ENCODE results near the gene AFDN.

Gene AFDN

GRCh38 chr6:167877994-167878779 lies 51.5 kb downstream of the AFDN start:
- intact Hi-C loops (cut with DNase I; ENCODE audit: low total_unique reads), result no loop called here
- Histone ChIP-seq H3K4me3 (no peak overlapping the region), H3K9me3 (no peaks in the 10 kb centered on the region), H3K27ac (no peak overlapping the region), H3K36me3 (peaks cover 16 to 61% (median 38%) of the 10 kb centered on the region in 3 donors), H3K27me3 (no peaks in the 10 kb centered on the region), H3K4me1 (no peaks in the 10 kb centered on the region)
- no peak for DNase-seq
- no peak for TF ChIP-seq CTCF (IDR thresholded peaks at IDR 0.05)

GRCh38 chr6:167879612-167880011 lies 52.9 kb downstream of the AFDN start:
- H3K27me3 ChIP-seq, result no peaks in the 10 kb centered on the region
- DNase-seq, result no peak
- no peaks in the 10 kb centered on the region for H3K4me1 ChIP-seq
- H3K36me3 ChIP-seq, result peaks cover 16 to 68% (median 44%) of the 10 kb centered on the region in 3 donors
- no peak overlapping the region for H3K4me3 ChIP-seq
- intact Hi-C loops (cut with DNase I; ENCODE audit: low total_unique reads), result no loop called here
- no peaks in the 10 kb centered on the region for H3K9me3 ChIP-seq
- TF ChIP-seq CTCF (IDR thresholded peaks at IDR 0.05), result no peak
- no peak overlapping the region for H3K27ac ChIP-seq

- no peak overlapping the region for H3K27ac ChIP-seq
- intact Hi-C loops (cut with DNase I; ENCODE audit: low total_unique reads), result no loop called here
These were observed 54.6 kb downstream of the AFDN start for GRCh38 chr6:167881327-167881726.

DNA sequence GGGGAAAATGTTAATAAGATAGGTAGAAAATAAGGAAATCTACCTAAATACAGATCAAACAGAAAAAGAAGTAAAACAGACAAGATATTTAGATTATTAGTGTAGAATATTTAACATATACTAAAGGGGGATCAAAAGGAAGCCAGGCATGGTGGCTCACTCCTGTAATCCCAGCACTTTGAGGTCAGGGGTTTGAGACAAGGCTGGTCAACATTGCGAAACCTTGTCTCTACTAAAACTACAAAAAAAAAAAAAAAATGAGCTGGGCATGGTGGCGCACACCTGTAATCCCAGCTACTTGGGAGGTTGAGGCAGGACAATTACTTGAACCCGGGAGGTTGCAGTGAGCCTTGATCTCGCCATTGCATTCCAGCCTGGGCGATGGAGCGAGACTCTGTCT lies 55.5 kb downstream of the AFDN start:
- DNase-seq, result no peak
- no peaks in the 10 kb centered on the region for H3K9me3 ChIP-seq
- no peak overlapping the region for H3K27ac ChIP-seq
- H3K27me3 ChIP-seq, result no peaks in the 10 kb centered on the region
- H3K4me1 ChIP-seq, result no peaks in the 10 kb centered on the region
- TF ChIP-seq CTCF (IDR thresholded peaks at IDR 0.05), result no peak
- no peak overlapping the region for H3K4me3 ChIP-seq
- intact Hi-C loops (cut with DNase I; ENCODE audit: low total_unique reads), result no loop called here
- peaks cover 4 to 54% (median 28%) of the 10 kb centered on the region in 3 donors for H3K36me3 ChIP-seq

More at GRCh38 chr6:167881327-167881726, 54.6 kb downstream of the AFDN start:
- Histone ChIP-seq H3K27me3 (no peaks in the 10 kb centered on the region), H3K9me3 (no peaks in the 10 kb centered on the region), H3K4me3 (no peak overlapping the region), H3K4me1 (no peaks in the 10 kb centered on the region), H3K36me3 (peaks cover 4 to 56% (median 30%) of the 10 kb centered on the region in 3 donors)
- no peak for TF ChIP-seq CTCF (IDR thresholded peaks at IDR 0.05)
- DNase-seq, result no peak

- H3K4me1 ChIP-seq, result no peaks in the 10 kb centered on the region
- no peak for TF ChIP-seq CTCF (IDR thresholded peaks at IDR 0.05)
- peaks cover 20 to 35% (median 21%) of the 10 kb centered on the region in 3 donors for H3K36me3 ChIP-seq
These were observed 61.4 kb downstream of the AFDN start for GRCh38 chr6:167888098-167888497.

More at GRCh38 chr6:167888098-167888497, 61.4 kb downstream of the AFDN start:
- H3K4me3 ChIP-seq, result no peak overlapping the region
- no peaks in the 10 kb centered on the region for H3K27me3 ChIP-seq
- H3K27ac ChIP-seq, result no peak overlapping the region
- no peak for DNase-seq
- intact Hi-C loops (cut with DNase I; ENCODE audit: low total_unique reads), result no loop called here
- no peaks in the 10 kb centered on the region for H3K9me3 ChIP-seq
